ENCODE results near the gene TPRKB. TPM values are rescaled to one million over a fixed set of nuclear protein-coding genes. Genes with fewer than 3 reads are reported as not detected.

The TPRKB gene
- total RNA-seq, 1 experiment from 2014 or later: 44.7 TPM

DNA sequence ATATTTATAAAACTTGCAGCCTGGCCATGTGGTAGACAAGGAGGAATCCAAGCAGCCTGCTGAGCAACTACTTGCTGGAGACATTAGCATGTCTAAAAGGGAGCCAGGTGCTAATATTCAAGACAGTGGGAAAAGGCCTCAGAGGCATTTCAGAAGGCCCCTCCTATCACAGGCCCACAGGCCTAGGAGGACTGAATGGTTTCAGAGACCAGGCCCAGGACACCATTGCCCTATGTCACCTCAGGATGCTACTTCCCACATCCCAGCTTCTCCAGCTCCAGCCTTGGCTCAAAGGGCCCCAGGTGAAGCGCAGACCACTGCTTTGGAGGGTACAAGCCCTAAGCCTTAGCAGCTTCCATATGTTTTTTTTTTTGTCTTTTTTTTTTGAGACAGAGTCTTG lies 39.0 kb downstream of the TPRKB start:
- Histone ChIP-seq H4K20me1 (ENCODE audit: control insufficient read depth, insufficient read depth, insufficient read length) (no peaks in the 10 kb centered on the region), H3K27me3 (ENCODE audit: insufficient read depth, low read length) (no peaks in the 10 kb centered on the region), H2BK20ac (ENCODE audit: low read depth, low read length, poor library complexity, severe bottlenecking) (no peak overlapping the region), H2BK15ac (ENCODE audit: low read depth, low read length) (no peak overlapping the region), H2BK120ac (ENCODE audit: low read depth, low read length, poor library complexity, severe bottlenecking) (no peak overlapping the region), H3T11ph (ENCODE audit: low read length) (no peak overlapping the region), H3K23ac (ENCODE audit: insufficient read length, low read depth, low read length) (no peak overlapping the region), H2AK5ac (ENCODE audit: insufficient read length, low read length) (no peak overlapping the region), H3K14ac (ENCODE audit: insufficient read depth, low read length) (no peak overlapping the region), H2BK12ac (ENCODE audit: insufficient read length, low read depth, low read length) (no peak overlapping the region), H2AFZ (ENCODE audit: low read length) (no peak overlapping the region), H3K4me1 (ENCODE audit: insufficient read depth, low read length) (no peaks in the 10 kb centered on the region), H3K79me2 (ENCODE audit: insufficient read depth, low read length) (no peaks in the 10 kb centered on the region), H4K8ac (replicated peaks; ENCODE audit: insufficient read length, low read depth, low read length) (no peak overlapping the region), H3K9ac (ENCODE audit: extremely low read depth, insufficient read length, low read length) (no peak overlapping the region), H3K9me3 (ENCODE audit: control insufficient read depth, low read depth, low read length) (peaks cover 5% of the 10 kb centered on the region), H3K18ac (ENCODE audit: insufficient read length, low read depth, low read length) (no peak overlapping the region), H2BK5ac (ENCODE audit: insufficient read length, low read length) (no peak overlapping the region), H3K27ac (ENCODE audit: insufficient read length, low read depth, low read length) (no peak overlapping the region), H3K4ac (ENCODE audit: low read depth, low read length) (no peak overlapping the region), H3K56ac (ENCODE audit: insufficient read length, low read depth, low read length) (no peak overlapping the region), H4K91ac (ENCODE audit: insufficient read length, low read depth, low read length) (no peak overlapping the region), H4K5ac (ENCODE audit: insufficient read length, low read depth, low read length) (no peak overlapping the region), H3K23me2 (ENCODE audit: insufficient read length, low read depth, low read length, poor library complexity, severe bottlenecking) (no peaks in the 10 kb centered on the region), H3K79me1 (ENCODE audit: insufficient read depth, low read depth, low read length, poor library complexity, severe bottlenecking) (no peaks in the 10 kb centered on the region), H3K4me2 (ENCODE audit: insufficient read depth, insufficient read length, low read length) (no peak overlapping the region)
- peaks cover 43% of the 10 kb centered on the region for H3K27me3 Mint-ChIP-seq (ENCODE audit: low read depth)
- H3K36me3 Mint-ChIP-seq (ENCODE audit: insufficient read depth in 1 of 3, low read depth in 3 of 3): peaks cover 0 to 7% (median 6%) of the 10 kb centered on the region in 3 experiments; a peak in 3 of 7 replicates
- no peak for DNase-seq
- H3K9me3 Mint-ChIP-seq: peaks cover 28 to 34% of the 10 kb centered on the region in 2 experiments
- no peak overlapping the region for H3K27ac Mint-ChIP-seq
- TF ChIP-seq, protein P1, sequence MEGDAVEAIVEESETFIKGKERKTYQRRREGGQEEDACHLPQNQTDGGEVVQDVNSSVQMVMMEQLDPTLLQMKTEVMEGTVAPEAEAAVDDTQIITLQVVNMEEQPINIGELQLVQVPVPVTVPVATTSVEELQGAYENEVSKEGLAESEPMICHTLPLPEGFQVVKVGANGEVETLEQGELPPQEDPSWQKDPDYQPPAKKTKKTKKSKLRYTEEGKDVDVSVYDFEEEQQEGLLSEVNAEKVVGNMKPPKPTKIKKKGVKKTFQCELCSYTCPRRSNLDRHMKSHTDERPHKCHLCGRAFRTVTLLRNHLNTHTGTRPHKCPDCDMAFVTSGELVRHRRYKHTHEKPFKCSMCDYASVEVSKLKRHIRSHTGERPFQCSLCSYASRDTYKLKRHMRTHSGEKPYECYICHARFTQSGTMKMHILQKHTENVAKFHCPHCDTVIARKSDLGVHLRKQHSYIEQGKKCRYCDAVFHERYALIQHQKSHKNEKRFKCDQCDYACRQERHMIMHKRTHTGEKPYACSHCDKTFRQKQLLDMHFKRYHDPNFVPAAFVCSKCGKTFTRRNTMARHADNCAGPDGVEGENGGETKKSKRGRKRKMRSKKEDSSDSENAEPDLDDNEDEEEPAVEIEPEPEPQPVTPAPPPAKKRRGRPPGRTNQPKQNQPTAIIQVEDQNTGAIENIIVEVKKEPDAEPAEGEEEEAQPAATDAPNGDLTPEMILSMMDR (conservative IDR thresholded peaks at IDR 0.05): no peak
- H3K4me1 Mint-ChIP-seq: no peaks in the 10 kb centered on the region
- no CpG with 5 or more reads among the region's 1 CpG for whole genome bisulfite sequencing (ENCODE audit: extremely low coverage, insufficient read length, low lambda C conversion rate)
- no peak overlapping the region for H3K4me3 Mint-ChIP-seq

Measured in H9 (cell line).